Thymus (tissue), 14 donors: ENCODE results near the gene GATAD2A. TPM values are rescaled to one million over a fixed set of nuclear protein-coding genes. Genes with fewer than 3 reads are reported as not detected.

Experiments
- DNase-seq, 9 donors: peaks; one replicate each; pipeline ENCODE4 v3.0.0-alpha.2; 2013; ENCODE audit warnings: low spot score in 9 of 9, low read depth in 6 of 9, missing footprints in 1 of 9
- H3K27ac ChIP-seq, 2 donors: one replicate each; pipeline ENCODE4 v1.5.1; 2013; ENCODE audit warnings: control low read depth in 1 of 2, low read depth in 1 of 2, low read length in 1 of 2, mild to moderate bottlenecking in 1 of 2, moderate library complexity in 1 of 2
- H3K27me3 ChIP-seq, 2 donors: one replicate each; pipeline ENCODE4 v1.5.1; 2013; ENCODE audit warnings: low read length in 1 of 2; ENCODE audit not compliant: control insufficient read depth in 2 of 2, insufficient read depth in 1 of 2
- H3K36me3 ChIP-seq, 2 donors: one replicate each; pipeline ENCODE4 v1.5.1; 2013; ENCODE audit warnings: low read length in 1 of 2, mild to moderate bottlenecking in 1 of 2, moderate library complexity in 1 of 2; ENCODE audit not compliant: control insufficient read depth in 2 of 2, insufficient read depth in 2 of 2
- H3K4me1 ChIP-seq, 2 donors: one replicate each; pipeline ENCODE4 v1.5.1; 2013; ENCODE audit warnings: low read length in 2 of 2; ENCODE audit not compliant: control insufficient read depth in 2 of 2, insufficient read depth in 2 of 2
- H3K4me3 ChIP-seq, 2 donors: one replicate each; pipeline ENCODE4 v1.5.1; 2013; ENCODE audit warnings: low read length in 2 of 2, control low read depth in 1 of 2, mild to moderate bottlenecking in 1 of 2
- H3K9me3 ChIP-seq, 2 donors: one replicate each; pipeline ENCODE4 v1.5.1; 2013; ENCODE audit warnings: low read length in 1 of 2, mild to moderate bottlenecking in 1 of 2; ENCODE audit not compliant: control insufficient read depth in 2 of 2, insufficient read depth in 1 of 2
- WGBS: extraction: QIAGEN DNeasy Blood & Tissue Kit; methylation state at CpG from one replicate; pipeline ENCODE4 v1.1.7; 2013; 5-methylcytosine and 5-hydroxymethylcytosine counted together
- long read RNA-seq, 10 donors: transcript quantifications; one replicate each; lab custom pipeline, GENCODE V29; 2026
- polyA plus RNA-seq: library from polyadenylated mRNA; stranded (reverse); fragments of 200-250 nt; gene quantifications from one replicate; pipeline ENCODE4 v1.2.3, GENCODE V29; 2013
- total RNA-seq: library from RNA; stranded (reverse); fragments of 120-200 nt; gene quantifications from one replicate; pipeline ENCODE4 v1.2.4, GENCODE V29; 2013
- donor health status: healthy.

Gene GATAD2A, protein sequence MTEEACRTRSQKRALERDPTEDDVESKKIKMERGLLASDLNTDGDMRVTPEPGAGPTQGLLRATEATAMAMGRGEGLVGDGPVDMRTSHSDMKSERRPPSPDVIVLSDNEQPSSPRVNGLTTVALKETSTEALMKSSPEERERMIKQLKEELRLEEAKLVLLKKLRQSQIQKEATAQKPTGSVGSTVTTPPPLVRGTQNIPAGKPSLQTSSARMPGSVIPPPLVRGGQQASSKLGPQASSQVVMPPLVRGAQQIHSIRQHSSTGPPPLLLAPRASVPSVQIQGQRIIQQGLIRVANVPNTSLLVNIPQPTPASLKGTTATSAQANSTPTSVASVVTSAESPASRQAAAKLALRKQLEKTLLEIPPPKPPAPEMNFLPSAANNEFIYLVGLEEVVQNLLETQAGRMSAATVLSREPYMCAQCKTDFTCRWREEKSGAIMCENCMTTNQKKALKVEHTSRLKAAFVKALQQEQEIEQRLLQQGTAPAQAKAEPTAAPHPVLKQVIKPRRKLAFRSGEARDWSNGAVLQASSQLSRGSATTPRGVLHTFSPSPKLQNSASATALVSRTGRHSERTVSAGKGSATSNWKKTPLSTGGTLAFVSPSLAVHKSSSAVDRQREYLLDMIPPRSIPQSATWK
- total RNA-seq (24.9 TPM), polyA plus RNA-seq (20.9 TPM)
- long read RNA-seq, donor 1 = 0 reads
- long read RNA-seq, donor 2, partial matches to known transcripts = 5 of 7 reads
- long read RNA-seq, donor 2, other reads (novel, unspliced or antisense) = 0 of 7 reads
- long read RNA-seq, donor 3, partial matches to known transcripts = 8 of 11 reads
- long read RNA-seq, donor 3, other reads (novel, unspliced or antisense) = 0 of 11 reads
- long read RNA-seq, donor 4, partial matches to known transcripts = 0 of 1 reads
- long read RNA-seq, donor 4, other reads (novel, unspliced or antisense) = 0 of 1 reads
- long read RNA-seq, donor 5 = 0 reads
- long read RNA-seq, donor 6, full-length matches to known transcripts = 1 of 1 reads
- long read RNA-seq, donor 6, partial matches to known transcripts = 0 of 1 reads
- long read RNA-seq, donor 6, other reads (novel, unspliced or antisense) = 0 of 1 reads
- long read RNA-seq, donor 7, partial matches to known transcripts = 0 of 1 reads
- long read RNA-seq, donor 7, other reads (novel, unspliced or antisense) = 0 of 1 reads
- long read RNA-seq, donor 8, partial matches to known transcripts = 20 of 20 reads
- long read RNA-seq, donor 8, other reads (novel, unspliced or antisense) = 0 of 20 reads
- long read RNA-seq, donor 9, partial matches to known transcripts = 0 of 1 reads
- long read RNA-seq, donor 9, other reads (novel, unspliced or antisense) = 0 of 1 reads
- long read RNA-seq, donor 10, partial matches to known transcripts = 20 of 21 reads
- long read RNA-seq, donor 10, other reads (novel, unspliced or antisense) = 0 of 21 reads

DNA sequence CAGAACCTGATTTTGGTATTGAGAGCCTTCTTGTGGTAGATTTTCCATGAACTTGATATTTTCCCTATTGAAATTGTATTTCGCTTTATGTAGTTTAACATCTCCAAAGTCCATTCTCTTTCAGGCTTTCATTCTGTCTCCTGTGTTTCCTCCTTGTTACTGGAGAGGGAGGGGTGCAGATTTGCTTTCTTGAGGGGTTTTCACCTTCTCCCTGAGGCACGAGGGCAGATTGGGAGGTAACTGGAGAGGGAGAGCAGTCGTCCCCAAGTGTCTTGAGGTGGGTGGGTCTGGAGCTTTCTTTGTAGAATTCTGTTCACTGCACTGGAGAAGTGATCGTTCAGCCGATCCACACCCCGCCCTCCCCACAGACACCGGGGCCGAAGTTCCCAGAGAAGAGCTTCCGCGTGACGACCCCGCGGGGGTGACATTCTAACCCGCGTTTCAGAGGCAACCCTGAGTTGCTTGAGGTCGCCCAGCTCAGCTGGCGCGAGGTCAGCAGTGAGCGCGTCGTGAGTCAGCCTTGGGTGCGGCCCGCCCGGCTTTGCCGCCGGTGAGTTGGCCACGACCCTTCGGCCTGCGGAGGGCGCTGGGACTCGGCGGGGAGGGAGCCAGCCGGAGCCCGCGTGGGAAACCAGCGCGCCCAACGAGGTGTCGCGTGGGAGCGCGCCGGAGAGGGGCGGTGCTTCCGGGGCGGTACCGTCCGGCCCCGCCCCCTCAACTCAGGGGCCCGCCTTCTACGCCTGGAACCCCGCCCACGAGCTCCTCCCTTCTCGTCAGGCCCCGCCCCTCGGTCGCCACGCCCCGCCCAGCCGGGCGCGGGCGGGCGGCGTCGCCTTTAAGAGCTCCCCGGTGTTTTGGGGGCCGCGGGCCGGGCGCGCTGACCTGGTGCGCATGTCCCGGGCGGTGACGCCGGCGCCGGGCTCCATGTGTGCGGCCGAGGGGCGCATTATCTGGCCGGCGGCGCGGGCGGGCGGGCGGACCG is at the start of gene GATAD2A:
Gene GATAD2A (plus strand): TSS at position 797 of the 982 bp plus-strand sequence. CDS start 59,671 bp downstream, outside the sequence.
- Histone ChIP-seq H3K4me3 (peak within 1 kb of the TSS; percentile 61 to 95), H3K27me3 (no peaks in the 10 kb centered on the region), H3K36me3 (no peaks in the 10 kb centered on the region), H3K27ac (peak within 1 kb of the TSS; percentile 71 to 91), H3K9me3 (peaks cover 0 to 4% of the 10 kb centered on the region in 2 donors), H3K4me1 (peaks cover 24 to 34% of the 10 kb centered on the region in 2 donors)
- DNase-seq = peak; percentile 60 to 94 (median 83)
- 2% methylated on average over 90 of the region's 90 CpGs for WGBS

DNA sequence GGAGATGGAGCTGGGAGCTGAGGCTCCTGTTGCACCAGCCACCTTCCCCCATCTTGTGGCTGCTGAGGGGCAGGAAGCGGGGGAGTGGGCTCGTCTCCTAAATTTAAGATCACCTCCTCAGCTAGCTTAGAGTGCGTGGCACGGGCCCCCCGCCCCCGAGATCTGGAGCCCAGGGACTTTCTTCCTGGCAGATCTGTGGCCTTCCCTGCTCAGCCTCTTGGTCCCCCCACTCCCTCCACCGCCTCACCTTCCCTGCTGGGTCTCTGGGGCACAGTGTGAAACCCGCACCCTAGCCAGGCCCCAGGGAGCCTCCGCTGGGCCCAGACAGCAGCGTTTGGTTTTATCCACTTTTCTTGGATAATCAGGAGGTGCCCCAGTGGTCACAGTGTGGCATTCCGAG is 49.0 kb upstream of the GATAD2A start:
- H3K36me3 ChIP-seq = peaks cover 58 to 62% of the 10 kb centered on the region in 2 donors
- H3K27me3 ChIP-seq = no peaks in the 10 kb centered on the region
- H3K27ac ChIP-seq = no peak overlapping the region
- no peak overlapping the region for H3K4me3 ChIP-seq
- 97% methylated on average over 11 of the region's 11 CpGs for WGBS
- peaks cover 0 to 4% of the 10 kb centered on the region in 2 donors for H3K4me1 ChIP-seq
- DNase-seq = no peak
- peaks cover 0 to 2% of the 10 kb centered on the region in 2 donors for H3K9me3 ChIP-seq

DNA sequence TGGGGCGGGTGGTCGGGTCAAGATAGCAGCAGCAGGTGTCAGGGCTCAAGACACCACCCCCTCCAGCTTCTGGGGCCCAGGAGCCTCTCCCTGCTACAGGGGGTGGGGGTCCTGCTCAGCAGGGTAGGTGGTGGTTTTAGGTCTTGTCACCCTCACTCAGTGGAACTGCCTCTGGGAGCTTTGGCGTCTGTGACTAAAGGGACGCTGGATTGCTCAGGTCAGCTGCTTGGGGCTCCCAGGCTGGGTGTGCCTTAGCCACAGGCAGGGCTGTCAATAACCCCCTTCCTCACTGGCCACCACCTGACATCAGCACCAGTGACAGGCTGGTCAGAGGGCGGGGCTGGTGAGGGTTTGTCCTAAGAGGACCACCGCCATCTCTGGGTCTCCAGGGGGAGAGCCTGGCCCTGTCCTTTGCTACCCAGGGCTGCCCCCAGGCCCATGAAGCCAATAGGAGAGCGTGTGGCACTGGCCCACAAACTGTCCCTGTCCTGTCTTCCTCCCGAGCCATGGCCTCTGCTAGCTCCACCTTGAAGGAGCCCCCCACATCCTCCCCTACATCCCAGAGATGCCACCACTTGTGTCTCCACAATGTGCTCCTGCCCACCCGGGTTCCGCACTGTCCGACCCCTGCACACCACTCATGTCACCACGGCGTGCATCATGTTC is 48.4 kb upstream of the GATAD2A start:
- H3K27me3 ChIP-seq = no peaks in the 10 kb centered on the region
- peaks cover 0 to 4% of the 10 kb centered on the region in 2 donors for H3K4me1 ChIP-seq
- H3K9me3 ChIP-seq = peaks cover 0 to 2% of the 10 kb centered on the region in 2 donors
- peaks cover 52 to 57% of the 10 kb centered on the region in 2 donors for H3K36me3 ChIP-seq
- no peak for DNase-seq
- no peak overlapping the region for H3K4me3 ChIP-seq
- no peak overlapping the region for H3K27ac ChIP-seq
- WGBS = 99% methylated on average over 13 of the region's 13 CpGs

DNA sequence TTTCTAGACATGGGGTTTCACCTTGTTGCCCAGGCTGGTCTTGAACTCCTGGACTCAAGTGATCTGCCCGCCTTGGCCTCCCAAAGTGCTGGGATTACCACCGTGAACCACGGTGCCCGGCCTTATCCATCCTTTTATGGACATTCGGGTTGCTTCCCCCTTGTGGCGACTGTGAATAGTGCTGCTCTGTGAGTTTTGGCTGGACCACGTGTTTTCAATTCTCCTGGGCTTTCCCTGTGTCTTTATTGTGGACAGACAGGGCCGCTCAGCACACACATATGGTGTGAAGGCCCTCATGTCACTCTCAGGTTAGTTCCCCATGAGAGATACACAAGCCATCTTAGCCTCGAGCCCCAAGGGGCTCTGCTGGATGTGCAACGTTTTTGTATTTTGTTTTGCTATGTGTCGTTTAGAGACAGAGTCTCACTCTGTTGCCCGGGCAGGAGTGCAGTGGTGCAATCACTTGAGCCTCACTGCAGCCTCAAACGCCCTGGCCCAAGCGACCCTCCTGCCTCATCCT is 44.3 kb upstream of the GATAD2A start:
- Histone ChIP-seq H3K27ac (no peak overlapping the region), H3K4me1 (peaks cover 0 to 18% of the 10 kb centered on the region in 2 donors), H3K27me3 (no peaks in the 10 kb centered on the region), H3K4me3 (no peak overlapping the region), H3K9me3 (no peaks in the 10 kb centered on the region), H3K36me3 (peaks cover 13 to 18% of the 10 kb centered on the region in 2 donors)
- WGBS = 31% methylated on average over 14 of the region's 14 CpGs
- DNase-seq = peak in 6 of 9 donors; percentile 32 to 76 (median 58)

DNA sequence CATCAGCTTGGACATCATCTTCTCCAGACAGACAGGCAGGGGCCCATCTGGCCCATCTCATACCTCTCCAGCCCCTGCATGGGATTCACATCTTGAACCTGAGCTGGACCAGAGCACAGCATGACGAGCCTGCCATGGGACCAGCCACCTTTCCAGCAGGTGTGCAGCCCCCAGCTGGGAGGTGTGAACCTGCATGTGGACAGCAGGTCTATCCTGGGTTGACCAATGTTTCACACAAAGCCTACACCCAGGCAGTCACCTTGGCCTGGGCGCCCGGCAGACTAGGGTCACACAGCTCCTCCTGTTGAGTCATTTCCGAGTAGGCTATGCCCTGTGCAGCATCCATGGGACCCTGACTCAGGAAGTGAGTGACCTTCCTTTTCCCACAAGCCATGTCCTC is 43.4 kb upstream of the GATAD2A start:
- Histone ChIP-seq H3K4me3 (no peak overlapping the region), H3K27ac (no peak overlapping the region), H3K27me3 (no peaks in the 10 kb centered on the region), H3K9me3 (no peaks in the 10 kb centered on the region), H3K36me3 (peaks cover 3 to 10% of the 10 kb centered on the region in 2 donors), H3K4me1 (peaks cover 0 to 26% of the 10 kb centered on the region in 2 donors)
- over 99% methylated on average over 4 of the region's 4 CpGs for WGBS
- DNase-seq = no peak

DNA sequence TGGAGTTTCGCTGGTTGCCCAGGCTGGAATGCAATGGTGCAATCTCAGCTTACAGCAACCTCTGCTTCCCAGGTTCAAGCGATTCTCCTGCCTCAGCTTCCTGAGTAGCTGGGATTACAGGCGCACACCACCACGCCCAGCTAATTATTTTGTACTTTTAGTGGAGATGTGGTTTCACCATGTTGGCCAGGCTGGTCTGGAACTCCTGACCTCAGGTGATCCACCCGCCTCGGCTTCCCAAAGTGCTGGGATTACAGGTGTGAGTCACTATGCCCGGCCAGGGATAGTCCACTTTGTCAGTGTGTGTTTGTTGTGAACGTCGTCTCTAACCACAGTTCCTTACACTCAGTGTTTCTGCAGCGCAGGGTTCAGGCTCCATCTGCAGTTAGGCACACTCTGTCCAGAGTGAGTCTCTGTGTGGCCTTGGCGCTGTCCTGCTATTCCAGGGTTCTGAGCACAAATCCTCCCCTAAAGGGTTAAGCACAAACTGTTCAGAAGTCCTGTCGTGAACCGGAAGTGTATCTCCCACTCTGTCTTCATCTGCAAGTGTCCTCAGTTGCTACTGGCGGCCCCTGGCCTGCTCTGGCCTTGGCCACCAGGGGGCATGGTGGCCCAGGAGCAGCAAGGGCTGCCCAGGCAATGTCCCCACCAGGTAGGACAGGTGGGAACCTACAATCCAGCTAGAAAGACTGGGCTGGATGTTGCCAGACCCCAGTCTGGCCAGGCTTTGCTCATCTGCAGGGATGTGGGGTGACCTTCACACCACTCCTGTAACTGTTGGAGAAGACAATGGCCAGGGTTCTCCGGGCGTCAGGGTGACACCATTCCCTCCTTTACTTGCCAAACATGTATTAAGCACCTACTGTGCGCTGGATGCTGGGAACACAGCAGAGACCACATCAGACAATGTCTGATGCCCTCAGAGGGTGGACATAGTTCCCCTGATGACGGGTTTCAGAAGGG is 38.8 kb upstream of the GATAD2A start:
- peak in 7 of 9 donors; percentile 46 to 85 (median 68) for DNase-seq
- Histone ChIP-seq H3K36me3 (no peaks in the 10 kb centered on the region), H3K27ac (peak overlapping the region in 1 of 2 donors; percentile 24), H3K4me3 (no peak overlapping the region), H3K9me3 (no peaks in the 10 kb centered on the region), H3K27me3 (no peaks in the 10 kb centered on the region), H3K4me1 (peaks cover 0 to 22% of the 10 kb centered on the region in 2 donors)
- WGBS = 67% methylated on average over 18 of the region's 18 CpGs

DNA sequence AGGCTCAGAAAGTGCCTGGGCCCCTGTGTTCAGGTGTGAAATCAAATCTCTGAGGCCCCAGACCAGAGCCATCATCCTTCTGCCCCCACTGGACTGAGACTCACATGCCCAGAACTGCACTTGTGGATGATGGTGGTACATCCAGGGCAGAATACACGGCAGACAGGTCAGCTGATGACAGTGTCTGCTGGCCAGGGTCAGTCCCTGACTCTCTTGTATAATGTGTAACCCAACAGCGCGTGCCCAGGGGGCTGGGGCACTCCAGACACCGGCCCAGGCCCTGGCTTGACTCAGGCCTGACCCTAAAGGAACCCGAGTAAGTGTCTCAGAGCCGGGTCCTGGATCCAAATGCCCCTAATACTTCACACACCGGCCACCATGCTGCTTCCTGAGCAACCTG is 37.4 kb upstream of the GATAD2A start:
- Histone ChIP-seq H3K4me1 (peaks cover 0 to 27% of the 10 kb centered on the region in 2 donors), H3K27me3 (no peaks in the 10 kb centered on the region), H3K27ac (no peak overlapping the region), H3K4me3 (no peak overlapping the region), H3K36me3 (no peaks in the 10 kb centered on the region), H3K9me3 (no peaks in the 10 kb centered on the region)
- WGBS = 98% methylated on average over 7 of the region's 7 CpGs
- no peak for DNase-seq
